Mucosa of rectum (tissue), 2 donors: ENCODE data around the gene NUSAP1.

Experiments
- H3K27ac ChIP-seq, 2 donors: one replicate each; pipeline ENCODE4 v1.7.0; 2013; ENCODE audit warnings: inconsistent platforms in 2 of 2, low read depth in 2 of 2, low read length in 2 of 2
- H3K27me3 ChIP-seq, 2 donors: one replicate each; pipeline ENCODE4 v1.7.0; 2013; ENCODE audit warnings: low read length in 2 of 2; ENCODE audit not compliant: control insufficient read depth in 2 of 2, insufficient read depth in 2 of 2
- H3K36me3 ChIP-seq, 2 donors: one replicate each; pipeline ENCODE4 v1.7.0; 2013; ENCODE audit warnings: low read length in 2 of 2; ENCODE audit not compliant: control insufficient read depth in 2 of 2, insufficient read depth in 2 of 2
- H3K4me1 ChIP-seq, 2 donors: one replicate each; pipeline ENCODE4 v1.7.0; 2013; ENCODE audit warnings: low read length in 2 of 2, mild to moderate bottlenecking in 1 of 2; ENCODE audit not compliant: control insufficient read depth in 2 of 2, insufficient read depth in 2 of 2
- H3K4me3 ChIP-seq, 2 donors: one replicate each; pipeline ENCODE4 v1.7.0; 2013; ENCODE audit warnings: low read length in 2 of 2
- H3K9ac ChIP-seq, 2 donors: one replicate each; pipeline ENCODE4 v1.7.0; 2013; ENCODE audit warnings: low read length in 2 of 2, low read depth in 1 of 2, mild to moderate bottlenecking in 1 of 2
- H3K9me3 ChIP-seq, 2 donors: one replicate each; pipeline ENCODE4 v1.7.0; 2013; ENCODE audit warnings: low read length in 2 of 2; ENCODE audit not compliant: control insufficient read depth in 2 of 2
- donor health status: healthy.
- donor health status: Normal muscosa, but diverticular disease.

NUSAP1 gene

GRCh38 chr15:41331833-41332193, 868 bp upstream of the NUSAP1 start:
- Histone ChIP-seq H3K27me3 (no peaks in the 10 kb centered on the region), H3K27ac (peak overlapping the region in 1 of 2 donors; percentile 49), H3K4me3 (peak overlapping the region; percentile 85 to 94), H3K4me1 (peaks cover 6 to 15% of the 10 kb centered on the region in 2 donors), H3K9ac (peak overlapping the region; percentile 60 to 75), H3K36me3 (no peaks in the 10 kb centered on the region), H3K9me3 (no peaks in the 10 kb centered on the region)

DNA sequence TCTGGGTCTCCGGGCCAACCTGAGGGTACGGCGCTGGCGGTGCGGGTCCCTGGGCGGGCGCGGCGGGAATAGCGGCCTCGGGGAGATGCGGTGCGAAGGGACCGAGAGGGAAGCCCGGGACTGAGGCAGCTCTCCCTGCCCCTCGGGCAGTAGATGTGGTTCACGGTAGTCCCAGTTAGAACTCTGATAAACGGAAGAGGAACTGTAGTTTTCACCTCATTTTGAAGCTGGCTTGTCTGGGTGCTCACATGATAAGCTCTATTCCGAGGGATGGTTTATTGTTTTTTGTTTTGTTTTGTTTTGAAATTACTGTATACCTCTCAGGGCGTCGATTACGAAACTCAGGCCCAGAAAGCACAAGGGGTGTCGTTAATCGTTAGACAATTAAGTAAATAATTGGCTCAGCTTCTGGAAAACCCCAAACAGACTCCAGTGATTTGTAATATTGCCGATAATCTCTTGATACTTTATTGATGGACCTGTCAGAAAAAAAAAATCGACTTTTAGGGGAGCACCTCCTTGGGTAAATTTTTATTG, 413 bp downstream of the NUSAP1 start:
- no peaks in the 10 kb centered on the region for H3K36me3 ChIP-seq
- peak overlapping the region; percentile 58 to 70 for H3K27ac ChIP-seq
- H3K9me3 ChIP-seq, result no peaks in the 10 kb centered on the region
- peak overlapping the region; percentile 73 to 77 for H3K9ac ChIP-seq
- H3K4me3 ChIP-seq, result peak overlapping the region; percentile 85 to 94
- peaks cover 6 to 15% of the 10 kb centered on the region in 2 donors for H3K4me1 ChIP-seq
- no peaks in the 10 kb centered on the region for H3K27me3 ChIP-seq

- H3K36me3 ChIP-seq, result no peaks in the 10 kb centered on the region
- H3K4me3 ChIP-seq, result no peak overlapping the region
- H3K4me1 ChIP-seq, result peaks cover 6 to 15% of the 10 kb centered on the region in 2 donors
- no peaks in the 10 kb centered on the region for H3K27me3 ChIP-seq
- H3K9me3 ChIP-seq, result no peaks in the 10 kb centered on the region
- H3K27ac ChIP-seq, result no peak overlapping the region
- no peak overlapping the region for H3K9ac ChIP-seq
Measured at GRCh38 chr15:41334293-41335120, 1.8 kb downstream of the NUSAP1 start.

DNA sequence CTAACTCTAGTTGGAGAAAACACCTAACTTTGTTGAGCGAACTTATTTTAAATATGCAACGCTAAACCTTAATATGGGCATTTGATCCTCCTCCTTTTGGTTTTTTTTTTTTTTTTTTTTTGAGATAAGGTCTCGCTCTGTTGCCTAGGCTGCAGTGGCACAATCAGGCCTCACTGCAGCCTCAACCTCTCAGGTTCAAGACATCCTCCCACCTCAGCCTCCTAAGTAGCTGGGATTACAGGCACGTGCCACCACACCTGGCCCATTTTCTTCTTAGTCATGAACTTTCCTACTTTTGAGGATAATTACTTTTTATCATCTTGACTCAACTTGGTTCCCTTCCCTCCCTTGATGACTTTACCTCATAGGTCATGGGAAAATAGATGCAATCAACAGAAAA, 3.9 kb downstream of the NUSAP1 start:
- Histone ChIP-seq H3K9me3 (no peaks in the 10 kb centered on the region), H3K27ac (no peak overlapping the region), H3K9ac (no peak overlapping the region), H3K27me3 (no peaks in the 10 kb centered on the region), H3K4me3 (no peak overlapping the region), H3K36me3 (peaks cover 0 to 3% of the 10 kb centered on the region in 2 donors), H3K4me1 (peaks cover under 1 to 6% of the 10 kb centered on the region in 2 donors)

- no peak overlapping the region for H3K27ac ChIP-seq
- H3K4me1 ChIP-seq, result peaks cover 0 to 5% of the 10 kb centered on the region in 2 donors
- H3K9ac ChIP-seq, result no peak overlapping the region
- peaks cover 0 to 3% of the 10 kb centered on the region in 2 donors for H3K36me3 ChIP-seq
- no peak overlapping the region for H3K4me3 ChIP-seq
- H3K27me3 ChIP-seq, result no peaks in the 10 kb centered on the region
- no peaks in the 10 kb centered on the region for H3K9me3 ChIP-seq
Measured at GRCh38 chr15:41337047-41337446, 4.4 kb downstream of the NUSAP1 start.

- Histone ChIP-seq H3K4me1 (peaks cover 0 to 5% of the 10 kb centered on the region in 2 donors), H3K9me3 (no peaks in the 10 kb centered on the region), H3K4me3 (no peak overlapping the region), H3K27ac (no peak overlapping the region), H3K36me3 (peaks cover 0 to 3% of the 10 kb centered on the region in 2 donors), H3K27me3 (no peaks in the 10 kb centered on the region), H3K9ac (no peak overlapping the region)
Measured at GRCh38 chr15:41337631-41338522, 5.2 kb downstream of the NUSAP1 start.

DNA sequence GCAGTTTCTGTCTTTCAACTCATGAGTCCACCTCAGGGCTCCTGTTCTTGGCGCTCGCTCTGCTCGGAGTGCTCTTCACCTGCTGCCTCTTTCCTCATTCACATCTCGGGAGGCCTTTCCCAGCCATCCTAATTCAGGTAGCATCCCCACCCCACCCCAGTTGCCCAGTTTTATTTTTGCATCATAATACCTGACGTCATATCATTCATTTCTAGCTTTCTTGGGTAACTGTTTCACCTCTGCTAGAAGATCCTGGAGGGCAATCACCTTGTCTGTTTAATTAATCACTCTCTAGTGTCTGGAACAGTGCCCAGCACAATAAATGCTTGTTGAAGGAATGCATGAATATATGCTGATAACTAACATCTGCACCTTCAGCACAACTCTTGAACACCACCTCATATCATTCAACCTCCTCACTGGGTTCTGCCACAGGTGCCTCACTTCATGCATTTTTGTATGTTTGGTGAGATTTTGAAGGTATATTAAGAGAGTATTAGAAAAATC, 7.6 kb downstream of the NUSAP1 start:
- Histone ChIP-seq H3K27me3 (no peaks in the 10 kb centered on the region), H3K9me3 (no peaks in the 10 kb centered on the region), H3K9ac (peak overlapping the region in 1 of 2 donors; percentile 24), H3K36me3 (peaks cover 0 to 3% of the 10 kb centered on the region in 2 donors), H3K4me1 (no peaks in the 10 kb centered on the region), H3K27ac (no peak overlapping the region), H3K4me3 (no peak overlapping the region)

- no peaks in the 10 kb centered on the region for H3K4me1 ChIP-seq
- H3K27me3 ChIP-seq, result no peaks in the 10 kb centered on the region
- no peak overlapping the region for H3K4me3 ChIP-seq
- H3K27ac ChIP-seq, result no peak overlapping the region
- no peaks in the 10 kb centered on the region for H3K9me3 ChIP-seq
- no peak overlapping the region for H3K9ac ChIP-seq
- peaks cover 0 to 6% of the 10 kb centered on the region in 2 donors for H3K36me3 ChIP-seq
Measured at GRCh38 chr15:41341519-41341918, 8.8 kb downstream of the NUSAP1 start.

GRCh38 chr15:41347236-41347635, 14.6 kb downstream of the NUSAP1 start:
- H3K4me3 ChIP-seq, result no peak overlapping the region
- no peaks in the 10 kb centered on the region for H3K9me3 ChIP-seq
- H3K27ac ChIP-seq, result no peak overlapping the region
- no peaks in the 10 kb centered on the region for H3K27me3 ChIP-seq
- H3K4me1 ChIP-seq, result no peaks in the 10 kb centered on the region
- no peak overlapping the region for H3K9ac ChIP-seq
- peaks cover 3 to 5% of the 10 kb centered on the region in 2 donors for H3K36me3 ChIP-seq
